Ovary (tissue), 9 donors: Measurements from ENCODE around the gene TMEM238L. TPM values are rescaled to one million over a fixed set of nuclear protein-coding genes. Genes with fewer than 3 reads are reported as not detected.

ENCODE experiments used
- DNase-seq, 5 donors: peaks; one replicate each; pipeline ENCODE4 v3.0.0-alpha.2; 2019 to 2020
- H3K27ac ChIP-seq, 2 donors: fragments of 200-600 bp; one replicate each; pipeline versions ENCODE4 v1.5.1 to v1.8.0; 2019 to 2022
- H3K27me3 ChIP-seq: fragments of 200-600 bp; one replicate; pipeline ENCODE4 v1.8.0; 2022
- H3K36me3 ChIP-seq: fragments of 200-600 bp; sonication (generic); one replicate; pipeline ENCODE4 v1.5.1; 2019
- H3K4me1 ChIP-seq: one replicate; pipeline ENCODE4 v1.8.1; 2013; ENCODE audit warnings: mild to moderate bottlenecking, moderate library complexity; ENCODE audit not compliant: insufficient read depth
- H3K4me3 ChIP-seq: fragments of 200-600 bp; sonication (generic); one replicate; pipeline ENCODE4 v1.5.1; 2017
- H3K9me3 ChIP-seq, 2 donors: fragments of 200-600 bp in 1 of 2; sonication (generic) in 1 of 2; one replicate each; pipeline versions ENCODE4 v1.5.1 to v1.8.1; 2013 to 2019; ENCODE audit warnings: mild to moderate bottlenecking in 1 of 2, moderate library complexity in 1 of 2
- EP300 ChIP-seq: sonication (generic); formaldehyde crosslinking; IDR thresholded peaks from one replicate; pipeline ENCODE4 v1.6.1; 2017; ENCODE audit warnings: antibody characterized with exemption
- POLR2A ChIP-seq: fragments of 450-650 bp; IDR thresholded peaks from one replicate; pipeline ENCODE4 v1.6.1; 2017; ENCODE audit warnings: antibody characterized with exemption, mild to moderate bottlenecking, moderate library complexity
- WGBS, 3 donors: extraction: QIAGEN DNeasy Blood & Tissue Kit in 1 of 3; methylation state at CpG; one replicate each; pipeline versions ENCODE4 v1.1.5 to v1.1.7; 2013 to 2017; 5-methylcytosine and 5-hydroxymethylcytosine counted together
- intact Hi-C, 4 donors: fragments of 100-400 bp; cut with DNase I; formaldehyde crosslinking; loops; one replicate each; pipeline versions ENCODE4 v1.11.0 to v1.15.1; 2022 to 2023
- polyA plus RNA-seq, 2 donors: library from polyadenylated mRNA; stranded (reverse); fragments of 200-250 nt in 1 of 2; fragments of 350-450 nt in 1 of 2; fragmentation: Illumina TruSeq in 1 of 2; extraction: RNeasy Lipid Tissue Mini Kit (QIAGEN cat#74804) in 1 of 2; gene quantifications; one replicate each; pipeline ENCODE4 v1.2.3, GENCODE V29; 2013 to 2014
- total RNA-seq, 7 donors: library from RNA; depleted of rRNA in 2 of 7; stranded (reverse); fragments of >200 nt in 2 of 7; fragmentation: NEBNext Ultra II Directional in 3 of 7; extraction: Animal tissue kit (Norgen Biotek cat#: 25700) in 3 of 7; gene quantifications; one replicate each; pipeline versions ENCODE4 v1.1.0 to v1.2.4, GENCODE V29; 2016 to 2023
- TF ChIP-seq, protein P1 (sequence below), 3 donors: fragments of 450-650 bp in 2 of 3; fragments of 200-600 bp in 1 of 3; IDR thresholded peaks; one replicate each; pipeline versions ENCODE4 v1.5.1 to v1.8.0; 2016 to 2022; ENCODE audit warnings: antibody characterized with exemption in 3 of 3, mild to moderate bottlenecking in 1 of 3
- donor health status: DM: no; HTN: no; CAD: no; lungs with moderate emphysema.
- donor health status: DM: no; HTN: no; CAD: no.
- donor health status: Bipolar disorder and iron deficiency.
- donor health status: DM: yes; HTN: yes; CAD: no.
- donor health status: DM: no; HTN: no; CAD: no.
- donor health status: DM: yes; HTN: yes; CAD: no.

Gene TMEM238L
- total and polyA plus RNA-seq, 9 donors: not detected

GRCh38 chr17:10767232-10767631, 36.7 kb downstream of the TMEM238L start:
- H3K36me3 ChIP-seq: no peaks in the 10 kb centered on the region
- H3K27ac ChIP-seq: no peak overlapping the region
- no peaks in the 10 kb centered on the region for H3K9me3 ChIP-seq
- intact Hi-C loops: no loop called here
- no peak for DNase-seq
- H3K4me1 ChIP-seq: no peaks in the 10 kb centered on the region
- H3K27me3 ChIP-seq: no peaks in the 10 kb centered on the region
- no peak for TF ChIP-seq EP300
- no peak for TF ChIP-seq POLR2A
- TF ChIP-seq, protein P1, sequence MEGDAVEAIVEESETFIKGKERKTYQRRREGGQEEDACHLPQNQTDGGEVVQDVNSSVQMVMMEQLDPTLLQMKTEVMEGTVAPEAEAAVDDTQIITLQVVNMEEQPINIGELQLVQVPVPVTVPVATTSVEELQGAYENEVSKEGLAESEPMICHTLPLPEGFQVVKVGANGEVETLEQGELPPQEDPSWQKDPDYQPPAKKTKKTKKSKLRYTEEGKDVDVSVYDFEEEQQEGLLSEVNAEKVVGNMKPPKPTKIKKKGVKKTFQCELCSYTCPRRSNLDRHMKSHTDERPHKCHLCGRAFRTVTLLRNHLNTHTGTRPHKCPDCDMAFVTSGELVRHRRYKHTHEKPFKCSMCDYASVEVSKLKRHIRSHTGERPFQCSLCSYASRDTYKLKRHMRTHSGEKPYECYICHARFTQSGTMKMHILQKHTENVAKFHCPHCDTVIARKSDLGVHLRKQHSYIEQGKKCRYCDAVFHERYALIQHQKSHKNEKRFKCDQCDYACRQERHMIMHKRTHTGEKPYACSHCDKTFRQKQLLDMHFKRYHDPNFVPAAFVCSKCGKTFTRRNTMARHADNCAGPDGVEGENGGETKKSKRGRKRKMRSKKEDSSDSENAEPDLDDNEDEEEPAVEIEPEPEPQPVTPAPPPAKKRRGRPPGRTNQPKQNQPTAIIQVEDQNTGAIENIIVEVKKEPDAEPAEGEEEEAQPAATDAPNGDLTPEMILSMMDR (IDR thresholded peaks at IDR 0.05): no peak
- no peak overlapping the region for H3K4me3 ChIP-seq
- 86 to 87% (median 87%) methylated on average over 4 of the region's 4 CpGs for WGBS, 3 donors

GRCh38 chr17:10762037-10762436, 41.9 kb downstream of the TMEM238L start:
- no peak for DNase-seq
- TF ChIP-seq POLR2A (no peak), EP300 (no peak)
- TF ChIP-seq, protein P1 (IDR thresholded peaks at IDR 0.05): no peak
- WGBS, 3 donors: 83 to 97% (median 87%) methylated on average over 1 of the region's 1 CpG
- Histone ChIP-seq H3K4me3 (no peak overlapping the region), H3K27ac (no peak overlapping the region), H3K4me1 (no peaks in the 10 kb centered on the region), H3K36me3 (no peaks in the 10 kb centered on the region), H3K9me3 (no peaks in the 10 kb centered on the region), H3K27me3 (no peaks in the 10 kb centered on the region)
- intact Hi-C loops: no loop called here

DNA sequence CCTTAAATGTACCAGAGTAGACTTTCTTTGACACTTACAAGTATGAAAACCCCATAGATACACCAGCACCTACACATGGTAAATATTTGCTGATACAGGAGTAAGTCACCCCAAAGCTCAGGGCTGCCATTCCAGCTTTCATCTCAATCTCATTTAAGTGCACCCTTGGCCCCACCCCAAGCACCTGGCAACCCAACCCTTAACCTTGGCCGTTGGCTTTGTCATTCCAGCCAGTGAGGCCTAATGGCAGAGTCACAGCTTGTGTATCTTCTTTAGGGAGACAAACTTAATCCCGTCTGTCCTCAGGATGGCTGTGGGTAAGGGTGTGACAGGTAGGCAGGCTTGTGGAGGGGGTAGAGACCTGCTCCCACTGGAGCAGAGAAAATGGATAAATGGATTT, 42.6 kb downstream of the TMEM238L start:
- Histone ChIP-seq H3K4me1 (no peaks in the 10 kb centered on the region), H3K27me3 (no peaks in the 10 kb centered on the region), H3K9me3 (no peaks in the 10 kb centered on the region), H3K4me3 (no peak overlapping the region), H3K27ac (no peak overlapping the region), H3K36me3 (no peaks in the 10 kb centered on the region)
- intact Hi-C loops: no loop called here
- no peak for DNase-seq
- WGBS, 3 donors: 70 to 80% (median 72%) methylated on average over 2 of the region's 2 CpGs
- TF ChIP-seq EP300: no peak
- TF ChIP-seq, protein P1 (IDR thresholded peaks at IDR 0.05): no peak
- TF ChIP-seq POLR2A: no peak

- DNase-seq: no peak
- Histone ChIP-seq H3K4me3 (no peak overlapping the region), H3K9me3 (no peaks in the 10 kb centered on the region), H3K4me1 (no peaks in the 10 kb centered on the region), H3K27me3 (no peaks in the 10 kb centered on the region), H3K27ac (no peak overlapping the region), H3K36me3 (no peaks in the 10 kb centered on the region)
- TF ChIP-seq EP300: no peak
- no peak for TF ChIP-seq POLR2A
- TF ChIP-seq, protein P1 (IDR thresholded peaks at IDR 0.05): no peak
- WGBS, 3 donors: 84 to 88% (median 84%) methylated on average over 6 of the region's 6 CpGs
- intact Hi-C loops: no loop called here
These were observed 45.8 kb downstream of the TMEM238L start for GRCh38 chr17:10758062-10758461.

GRCh38 chr17:10757647-10758046, 46.3 kb downstream of the TMEM238L start:
- TF ChIP-seq POLR2A (no peak), EP300 (no peak)
- TF ChIP-seq, protein P1 (IDR thresholded peaks at IDR 0.05): no peak
- Histone ChIP-seq H3K27ac (no peak overlapping the region), H3K36me3 (no peaks in the 10 kb centered on the region), H3K4me3 (no peak overlapping the region), H3K9me3 (no peaks in the 10 kb centered on the region), H3K27me3 (no peaks in the 10 kb centered on the region), H3K4me1 (no peaks in the 10 kb centered on the region)
- no peak for DNase-seq
- WGBS, 3 donors: 69 to 73% (median 72%) methylated on average over 2 of the region's 2 CpGs
- intact Hi-C loops: no loop called here
